SU-DHL-6 (cell line): Measurements from ENCODE around the gene GTPBP4.

ENCODE experiments used
- CTCF ChIP-seq: fragments of 200-600 bp; sonication (generic); IDR thresholded peaks from one replicate; pipeline ENCODE4 v1.5.1; 2017; ENCODE audit warnings: antibody characterized with exemption, mild to moderate bottlenecking, low read length, moderate library complexity; ENCODE audit not compliant: insufficient read depth, poor library complexity, severe bottlenecking
- EZH2phosphoT487 ChIP-seq: fragments of 200-600 bp; sonication (generic), shearing (Covaris generic); conservative IDR thresholded peaks from 2 replicates; pipeline ENCODE4 v1.6.1; 2018; ENCODE audit warnings: mild to moderate bottlenecking, antibody characterized with exemption, low read length, moderate library complexity, mixed read lengths

- no peak for TF ChIP-seq CTCF
- TF ChIP-seq EZH2phosphoT487: no peak
These were observed 672 bp downstream of the GTPBP4 start for GRCh38 chr10:988667-989545.
